Psoas muscle (tissue), 8 donors: Measurements from ENCODE around the gene TCTN1. TPM values are rescaled to one million over a fixed set of nuclear protein-coding genes. Genes with fewer than 3 reads are reported as not detected.
A peak's percentile ranks its signal among the peaks of the same experiment; 100 is the strongest.

Source experiments
- ATAC-seq, 4 donors: fragments of 200-7000 bp; cut with Tn5 transposase; one replicate each; pipeline ENCODE4 v1.9.1; 2020; ENCODE audit warnings: moderate library complexity in 3 of 4, mild to moderate bottlenecking in 2 of 4
- DNase-seq, 2 donors: peaks; one replicate each; pipeline ENCODE4 v3.0.0-alpha.2; 2020
- H3K27ac ChIP-seq: fragments of 200-600 bp; one replicate; pipeline ENCODE4 v1.8.0; 2022
- H3K27me3 ChIP-seq, 3 donors: fragments of 200-600 bp in 1 of 3; one replicate each; pipeline versions ENCODE4 v1.6.1 to v1.8.0; 2013 to 2022; ENCODE audit warnings: low read length in 2 of 3, mild to moderate bottlenecking in 2 of 3, moderate library complexity in 1 of 3; ENCODE audit not compliant: insufficient read depth in 3 of 3
- H3K36me3 ChIP-seq, 2 donors: fragments of 200-600 bp in 1 of 2; one replicate each; pipeline versions ENCODE4 v1.6.1 to v1.8.0; 2013 to 2022; ENCODE audit warnings: low read depth in 1 of 2, mild to moderate bottlenecking in 1 of 2, moderate library complexity in 1 of 2; ENCODE audit not compliant: insufficient read depth in 1 of 2
- H3K4me1 ChIP-seq: fragments of 200-600 bp; one replicate; pipeline ENCODE4 v1.8.0; 2022
- H3K4me3 ChIP-seq: fragments of 200-600 bp; one replicate; pipeline ENCODE4 v1.8.0; 2022; ENCODE audit warnings: mild to moderate bottlenecking
- H3K9me3 ChIP-seq: fragments of 200-600 bp; one replicate; pipeline ENCODE4 v1.8.0; 2022
- CTCF ChIP-seq: fragments of 200-600 bp; IDR thresholded peaks from one replicate; pipeline ENCODE4 v1.8.0; 2022; ENCODE audit warnings: antibody characterized with exemption
- WGBS, 3 donors: extraction: QIAGEN DNeasy Blood & Tissue Kit; methylation state at CpG; one replicate each; pipeline versions ENCODE4 v1.1.6 to v1.1.7; 2013; 5-methylcytosine and 5-hydroxymethylcytosine counted together
- intact Hi-C, 2 donors: fragments of 100-400 bp; cut with DNase I; formaldehyde crosslinking; loops; one replicate each; pipeline versions ENCODE4 v1.11.0 to v1.14.2; 2022
- polyA plus RNA-seq, 3 donors: library from polyadenylated mRNA; stranded (reverse); fragments of 200-250 nt; gene quantifications; one replicate each; pipeline ENCODE4 v1.2.3, GENCODE V29; 2013
- total RNA-seq, 4 donors: library from RNA; stranded (reverse); fragmentation: NEBNext Ultra II Directional in 2 of 4; extraction: Animal tissue kit (Norgen Biotek cat#: 25700) in 2 of 4; gene quantifications; one replicate each; pipeline versions ENCODE4 v1.2.1 to v1.2.4, GENCODE V29; 2021 to 2023
- donor health status: healthy with polysubstance abuse.
- donor health status: DM: no; HTN: no; CAD: no; lungs with moderate emphysema.
- donor health status: Bipolar disorder and iron deficiency.
- donor health status: healthy.
- donor health status: DM: yes; HTN: yes; CAD: no.
- donor health status: DM: no; HTN: no; CAD: no.
- donor health status: DM: no; HTN: no; CAD: no.
- donor health status: DM: yes; HTN: yes; CAD: no.

TCTN1 gene
- total and polyA plus RNA-seq, 7 donors: 4.0 to 24.7 (median 12.1) TPM

GRCh38 chr12:110690127-110690430 is 76.2 kb downstream of the TCTN1 start:
- H3K4me1 ChIP-seq: no peaks in the 10 kb centered on the region
- 69 to 81% (median 72%) methylated on average over 4 of the region's 4 CpGs for WGBS, 3 donors
- no peak for DNase-seq
- no peaks in the 10 kb centered on the region for H3K36me3 ChIP-seq
- H3K9me3 ChIP-seq: peaks cover 3% of the 10 kb centered on the region
- no peak for TF ChIP-seq CTCF
- H3K27me3 ChIP-seq: peaks cover 0 to 17% (median 7%) of the 10 kb centered on the region in 3 donors
- H3K27ac ChIP-seq: no peak overlapping the region
- H3K4me3 ChIP-seq: no peak overlapping the region
- intact Hi-C loops: loop anchor here in 1 of 2 donors (5.0 to 10.0 kb wide), 3 partner anchors 78 to 235 kb away; partner anchors contain the start of genes ARPC3 and TCTN1
- ATAC-seq: no peak

GRCh38 chr12:110693731-110694130 is 79.8 kb downstream of the TCTN1 start:
- Histone ChIP-seq H3K27me3 (no peaks in the 10 kb centered on the region), H3K9me3 (no peaks in the 10 kb centered on the region), H3K36me3 (no peaks in the 10 kb centered on the region), H3K4me1 (peaks cover 7% of the 10 kb centered on the region), H3K27ac (no peak overlapping the region), H3K4me3 (no peak overlapping the region)
- intact Hi-C loops: loop anchor here in 1 of 2 donors (5.0 to 10.0 kb wide), 3 partner anchors 81 to 239 kb away; partner anchors contain the start of genes ARPC3 and TCTN1
- DNase-seq (peak in 1 of 2 donors; percentile 42), ATAC-seq (no peak)
- no peak for TF ChIP-seq CTCF
- WGBS, 3 donors: 67 to 74% (median 73%) methylated on average over 7 of the region's 7 CpGs

GRCh38 chr12:110694330-110694901 is 80.5 kb downstream of the TCTN1 start:
- ATAC-seq (peak in 2 of 4 donors; percentile 69 to 73), DNase-seq (peak; percentile 39 to 71)
- Histone ChIP-seq H3K36me3 (no peaks in the 10 kb centered on the region), H3K4me1 (peaks cover 13% of the 10 kb centered on the region), H3K4me3 (no peak overlapping the region), H3K9me3 (no peaks in the 10 kb centered on the region), H3K27ac (no peak overlapping the region), H3K27me3 (no peaks in the 10 kb centered on the region)
- TF ChIP-seq CTCF: no peak
- intact Hi-C loops: loop anchor here in 1 of 2 donors (5.0 to 10.0 kb wide), 3 partner anchors 82 to 240 kb away; partner anchors contain the start of genes ARPC3 and TCTN1
- 52 to 70% (median 55%) methylated on average over 12 of the region's 12 CpGs for WGBS, 3 donors

- 86 to 89% (median 88%) methylated on average over 3 of the region's 3 CpGs for WGBS, 3 donors
- no peak for ATAC-seq
- H3K27ac ChIP-seq: no peak overlapping the region
- no peaks in the 10 kb centered on the region for H3K36me3 ChIP-seq
- peaks cover 13% of the 10 kb centered on the region for H3K4me1 ChIP-seq
- intact Hi-C loops: loop anchor here in 1 of 2 donors (10.0 kb wide), 2 partner anchors 181 to 241 kb away; partner anchors contain the start of gene ARPC3
- no peak for TF ChIP-seq CTCF
- H3K27me3 ChIP-seq: no peaks in the 10 kb centered on the region
- no peak overlapping the region for H3K4me3 ChIP-seq
- DNase-seq: no peak
- H3K9me3 ChIP-seq: no peaks in the 10 kb centered on the region
Measured at GRCh38 chr12:110696283-110696682, 82.4 kb downstream of the TCTN1 start.

GRCh38 chr12:110697236-110697635 is 83.3 kb downstream of the TCTN1 start:
- Histone ChIP-seq H3K4me3 (no peak overlapping the region), H3K36me3 (no peaks in the 10 kb centered on the region), H3K4me1 (peaks cover 13% of the 10 kb centered on the region), H3K27me3 (no peaks in the 10 kb centered on the region), H3K27ac (no peak overlapping the region), H3K9me3 (no peaks in the 10 kb centered on the region)
- ATAC-seq (no peak), DNase-seq (no peak)
- no peak for TF ChIP-seq CTCF
- intact Hi-C loops: loop anchor here in 1 of 2 donors (10.0 kb wide), 2 partner anchors 182 to 242 kb away; partner anchors contain the start of gene ARPC3
- WGBS, 3 donors: 88 to 95% (median 93%) methylated on average over 2 of the region's 2 CpGs
